ENCODE data around the gene DSCAM. TPM values are rescaled to one million over a fixed set of nuclear protein-coding genes. Genes with fewer than 3 reads are reported as not detected.

The DSCAM gene
- polyA plus RNA-seq, 1 experiment = 0.10 TPM

DNA sequence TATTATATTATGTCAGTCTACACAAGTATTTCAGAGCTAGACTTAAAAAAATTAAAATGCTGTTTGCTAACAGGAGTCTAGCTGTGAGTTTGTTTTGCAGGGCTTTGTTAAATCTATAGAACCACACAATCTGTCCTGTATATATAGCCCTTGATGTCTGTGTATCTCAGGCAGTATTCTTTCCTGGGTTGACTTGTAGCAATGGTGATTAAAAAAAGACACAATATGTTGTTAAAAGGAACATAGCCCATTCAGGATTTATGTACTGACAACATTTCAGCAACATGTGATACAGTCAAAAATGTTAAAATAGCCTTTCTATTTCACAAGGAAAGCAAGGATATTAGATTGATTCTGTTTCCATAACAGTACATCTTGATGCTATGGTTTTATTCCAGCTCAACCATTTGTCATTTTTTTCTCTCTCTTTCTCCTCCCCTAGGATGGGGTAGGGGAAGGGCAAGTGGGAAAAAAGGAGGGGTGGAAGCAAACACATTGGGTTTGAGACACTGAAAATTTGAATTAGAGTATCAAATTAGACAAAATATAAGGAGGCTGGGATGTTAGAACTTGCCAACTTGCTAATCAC lies 139.2 kb downstream of the DSCAM start:
- no peaks in the 10 kb centered on the region for H3K36me3 ChIP-seq (ENCODE audit: control insufficient read depth, insufficient read depth, low read length)
- TF ChIP-seq, protein P1, sequence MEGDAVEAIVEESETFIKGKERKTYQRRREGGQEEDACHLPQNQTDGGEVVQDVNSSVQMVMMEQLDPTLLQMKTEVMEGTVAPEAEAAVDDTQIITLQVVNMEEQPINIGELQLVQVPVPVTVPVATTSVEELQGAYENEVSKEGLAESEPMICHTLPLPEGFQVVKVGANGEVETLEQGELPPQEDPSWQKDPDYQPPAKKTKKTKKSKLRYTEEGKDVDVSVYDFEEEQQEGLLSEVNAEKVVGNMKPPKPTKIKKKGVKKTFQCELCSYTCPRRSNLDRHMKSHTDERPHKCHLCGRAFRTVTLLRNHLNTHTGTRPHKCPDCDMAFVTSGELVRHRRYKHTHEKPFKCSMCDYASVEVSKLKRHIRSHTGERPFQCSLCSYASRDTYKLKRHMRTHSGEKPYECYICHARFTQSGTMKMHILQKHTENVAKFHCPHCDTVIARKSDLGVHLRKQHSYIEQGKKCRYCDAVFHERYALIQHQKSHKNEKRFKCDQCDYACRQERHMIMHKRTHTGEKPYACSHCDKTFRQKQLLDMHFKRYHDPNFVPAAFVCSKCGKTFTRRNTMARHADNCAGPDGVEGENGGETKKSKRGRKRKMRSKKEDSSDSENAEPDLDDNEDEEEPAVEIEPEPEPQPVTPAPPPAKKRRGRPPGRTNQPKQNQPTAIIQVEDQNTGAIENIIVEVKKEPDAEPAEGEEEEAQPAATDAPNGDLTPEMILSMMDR (IDR thresholded peaks at IDR 0.05; ENCODE audit: insufficient read depth, low read depth, low read length) = no peak
- H3K4me3 ChIP-seq (ENCODE audit: low read depth, low read length) = no peak overlapping the region
- DNase-seq (ENCODE audit: low read depth) = no peak
- CTCF ChIA-PET = no interaction called here
- no peaks in the 10 kb centered on the region for H3K27me3 ChIP-seq (ENCODE audit: control insufficient read depth, insufficient read depth, low read length)
- POLR2A ChIA-PET = no interaction called here

DNA sequence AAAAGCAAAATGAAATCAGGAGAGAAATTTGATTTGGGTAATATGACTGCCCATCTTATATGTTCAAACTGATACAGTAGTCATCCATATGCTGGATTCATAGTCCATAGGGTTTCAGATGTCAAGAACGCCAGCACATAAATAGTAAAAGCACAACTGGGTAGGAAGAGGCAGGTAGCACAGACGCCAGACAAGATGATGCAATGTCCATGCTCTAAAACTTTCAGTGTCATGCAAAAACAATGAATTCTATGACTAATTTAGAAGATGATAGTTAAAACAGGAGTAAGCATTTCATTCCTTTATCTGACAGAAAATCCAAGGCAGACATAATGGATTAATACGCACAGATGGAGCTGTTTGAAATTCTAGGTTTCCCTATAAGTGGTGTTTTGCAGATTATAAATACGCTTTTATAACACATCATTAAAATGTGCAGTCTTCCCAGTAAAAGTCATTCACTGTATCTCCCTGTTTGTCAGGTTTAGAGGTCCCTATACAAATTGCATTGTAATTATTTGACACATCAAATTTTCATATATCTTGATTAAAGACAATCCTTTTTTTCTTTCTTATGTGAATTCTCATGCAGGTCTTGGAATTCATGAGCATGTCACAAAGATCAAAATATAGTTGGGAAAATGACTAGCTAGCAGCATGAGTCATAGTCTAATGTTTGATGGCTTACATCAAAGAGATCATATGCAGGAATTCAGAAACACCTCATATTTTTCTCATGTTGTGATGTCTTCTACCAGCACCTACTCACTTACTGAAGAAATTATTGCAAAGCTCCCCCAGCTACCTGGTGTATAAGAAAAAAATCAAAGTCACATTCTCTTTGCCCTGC lies 139.9 kb downstream of the DSCAM start:
- Histone ChIP-seq H3K27me3 (ENCODE audit: control insufficient read depth, insufficient read depth, low read length) (no peaks in the 10 kb centered on the region), H3K4me3 (ENCODE audit: low read depth, low read length) (no peak overlapping the region), H3K36me3 (ENCODE audit: control insufficient read depth, insufficient read depth, low read length) (no peaks in the 10 kb centered on the region)
- CTCF ChIA-PET = no interaction called here
- TF ChIP-seq, protein P1 (IDR thresholded peaks at IDR 0.05; ENCODE audit: insufficient read depth, low read depth, low read length) = no peak
- POLR2A ChIA-PET = no interaction called here
- no peak for DNase-seq (ENCODE audit: low read depth)

DNA sequence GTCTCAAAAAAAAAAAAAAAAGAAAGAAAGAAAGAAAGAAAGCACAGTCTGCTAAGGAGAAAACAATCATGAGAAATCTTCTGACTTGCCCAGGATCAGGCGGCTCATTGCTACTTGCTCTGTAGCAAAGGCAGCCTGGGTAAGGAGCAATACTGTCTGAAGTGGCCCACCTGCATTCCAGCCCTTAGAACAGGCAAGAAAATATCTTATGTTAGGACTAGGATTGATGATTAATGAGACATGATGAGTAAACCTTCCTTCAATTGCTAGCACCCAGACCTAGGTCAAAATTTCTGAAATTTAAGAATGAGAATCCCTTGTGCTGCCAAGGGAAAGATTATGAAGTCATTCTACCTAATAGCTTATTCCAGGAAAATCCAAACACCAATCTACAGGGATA lies 140.8 kb downstream of the DSCAM start:
- POLR2A ChIA-PET = no interaction called here
- DNase-seq (ENCODE audit: low read depth) = no peak
- no peaks in the 10 kb centered on the region for H3K36me3 ChIP-seq (ENCODE audit: control insufficient read depth, insufficient read depth, low read length)
- no peaks in the 10 kb centered on the region for H3K27me3 ChIP-seq (ENCODE audit: control insufficient read depth, insufficient read depth, low read length)
- TF ChIP-seq, protein P1 (IDR thresholded peaks at IDR 0.05; ENCODE audit: insufficient read depth, low read depth, low read length) = no peak
- no peak overlapping the region for H3K4me3 ChIP-seq (ENCODE audit: low read depth, low read length)
- CTCF ChIA-PET = no interaction called here

DNA sequence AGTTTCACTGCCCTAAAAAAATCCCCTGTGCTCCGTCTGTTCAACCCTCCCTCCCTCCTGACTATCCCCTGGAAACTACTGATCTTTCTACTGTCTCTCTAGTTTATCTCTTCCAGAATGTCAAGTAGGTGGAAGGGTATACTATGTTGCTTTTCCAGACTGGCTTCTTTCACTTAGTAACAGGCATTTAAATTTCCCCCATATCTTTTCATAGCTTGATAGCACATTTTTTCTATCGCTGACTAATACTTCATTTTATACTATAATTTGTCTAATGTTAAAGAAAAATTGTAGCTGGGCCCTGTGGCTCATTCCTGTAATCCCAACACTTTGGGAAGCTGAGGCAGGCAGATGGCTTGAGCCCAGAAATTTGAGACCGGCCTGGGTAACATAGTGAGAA lies 142.8 kb downstream of the DSCAM start:
- no peaks in the 10 kb centered on the region for H3K27me3 ChIP-seq (ENCODE audit: control insufficient read depth, insufficient read depth, low read length)
- H3K4me3 ChIP-seq (ENCODE audit: low read depth, low read length) = no peak overlapping the region
- no peak for DNase-seq (ENCODE audit: low read depth)
- TF ChIP-seq, protein P1 (IDR thresholded peaks at IDR 0.05; ENCODE audit: insufficient read depth, low read depth, low read length) = no peak
- POLR2A ChIA-PET = no interaction called here
- no peaks in the 10 kb centered on the region for H3K36me3 ChIP-seq (ENCODE audit: control insufficient read depth, insufficient read depth, low read length)
- CTCF ChIA-PET = no interaction called here

DNA sequence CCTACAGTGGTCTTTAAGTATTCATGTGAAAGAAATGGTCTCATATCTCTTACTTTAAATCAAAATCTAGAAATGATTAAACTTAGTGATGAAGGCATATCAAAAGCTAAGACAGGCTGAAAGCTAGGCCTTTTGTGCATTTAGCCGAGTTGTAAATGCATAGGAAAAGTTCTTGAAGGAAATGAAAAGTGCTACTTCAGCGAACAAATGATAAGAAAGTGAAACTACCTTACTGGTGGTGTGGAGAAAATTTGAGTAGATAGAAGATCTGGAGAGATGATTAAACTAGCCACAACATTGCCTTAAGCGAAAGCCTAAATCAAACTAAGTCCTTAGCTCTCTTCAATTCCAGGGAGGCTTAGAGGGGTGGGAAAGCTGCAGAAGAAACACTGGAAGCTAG lies 147.6 kb downstream of the DSCAM start:
- DNase-seq (ENCODE audit: low read depth) = no peak
- POLR2A ChIA-PET = no interaction called here
- H3K4me3 ChIP-seq (ENCODE audit: low read depth, low read length) = no peak overlapping the region
- CTCF ChIA-PET = no interaction called here
- TF ChIP-seq, protein P1 (IDR thresholded peaks at IDR 0.05; ENCODE audit: insufficient read depth, low read depth, low read length) = no peak
- no peaks in the 10 kb centered on the region for H3K27me3 ChIP-seq (ENCODE audit: control insufficient read depth, insufficient read depth, low read length)
- H3K36me3 ChIP-seq (ENCODE audit: control insufficient read depth, insufficient read depth, low read length) = no peaks in the 10 kb centered on the region
